ENCODE results near the gene NCOR2. TPM values are rescaled to one million over a fixed set of nuclear protein-coding genes. Genes with fewer than 3 reads are reported as not detected.

The NCOR2 gene
- 44.7 and 70.6 TPM in 2 replicates for total RNA-seq

DNA sequence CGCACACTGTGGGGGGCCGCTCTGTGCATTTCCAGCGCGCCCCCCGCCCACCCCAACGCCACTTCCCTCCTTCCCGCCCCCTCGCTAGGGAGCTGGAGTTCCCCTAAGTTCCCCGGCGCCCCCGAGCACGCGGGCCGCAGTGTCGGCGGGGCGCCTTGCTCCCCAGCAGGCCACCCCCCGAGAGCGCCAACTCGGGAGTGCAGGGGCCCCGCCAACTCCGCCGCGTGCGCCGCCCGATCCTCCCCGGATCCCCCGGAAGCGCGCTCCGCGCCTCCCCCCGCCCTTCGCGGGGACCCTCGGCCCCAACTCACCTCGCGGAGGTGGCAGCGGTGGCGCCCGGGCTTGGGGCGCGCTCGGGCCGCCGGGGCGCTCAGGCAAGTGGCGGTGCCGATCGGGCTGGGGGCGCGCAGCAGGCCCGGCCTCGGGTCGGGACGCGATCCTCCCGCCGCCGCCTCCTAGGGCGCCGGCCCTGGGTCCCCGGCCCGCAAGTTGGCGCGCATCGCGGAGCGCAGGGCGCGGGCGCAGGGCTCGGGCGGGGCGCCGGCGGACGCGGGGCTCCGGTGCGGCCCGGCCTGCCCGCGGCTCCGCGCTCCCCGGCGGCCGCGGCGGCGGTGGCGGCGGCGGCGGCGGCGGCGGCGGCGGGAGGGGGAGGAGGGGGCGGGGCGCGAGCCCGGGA, at the start of gene NCOR2:
NCOR2 (minus strand) TSS at position 616 of the 676 bp plus-strand sequence. CDS start 72,361 bp downstream, outside the sequence.

Data from myometrial cell (primary cell).